Osteocyte (in vitro differentiated cells): ENCODE data around the gene CADPS. TPM values are rescaled to one million over a fixed set of nuclear protein-coding genes. Genes with fewer than 3 reads are reported as not detected.

Experiments
- DNase-seq: peaks from one replicate; pipeline ENCODE4 v3.0.0; 2021; ENCODE audit warnings: mixed read lengths; ENCODE audit not compliant: unreplicated experiment; ENCODE audit errors: extremely low spot score
- H3K27ac Mint-ChIP-seq: one replicate; pipeline ENCODE4 v1.8.0; 2021; ENCODE audit warnings: mild to moderate bottlenecking, mixed read lengths; ENCODE audit not compliant: unreplicated experiment
- H3K27me3 Mint-ChIP-seq: one replicate; pipeline ENCODE4 v1.8.0; 2021; ENCODE audit warnings: mixed read lengths; ENCODE audit not compliant: unreplicated experiment
- H3K36me3 Mint-ChIP-seq: one replicate; pipeline ENCODE4 v1.8.0; 2021; ENCODE audit warnings: mixed read lengths; ENCODE audit not compliant: unreplicated experiment
- H3K4me1 Mint-ChIP-seq: one replicate; pipeline ENCODE4 v1.8.0; 2021; ENCODE audit warnings: mixed read lengths; ENCODE audit not compliant: unreplicated experiment
- H3K4me3 Mint-ChIP-seq: one replicate; pipeline ENCODE4 v1.8.0; 2021; ENCODE audit warnings: mild to moderate bottlenecking, moderate library complexity, mixed read lengths; ENCODE audit not compliant: unreplicated experiment
- H3K9me3 Mint-ChIP-seq: one replicate; pipeline ENCODE4 v1.8.0; 2021; ENCODE audit warnings: mixed read lengths; ENCODE audit not compliant: unreplicated experiment
- CTCF ChIP-seq: fragments of 200-600 bp; sonication (generic); IDR thresholded peaks from 2 replicates; pipeline ENCODE4 v1.5.0; 2021; ENCODE audit warnings: antibody characterized with exemption, mild to moderate bottlenecking, moderate library complexity
- total RNA-seq: library from RNA; stranded (reverse); gene quantifications from 2 replicates; pipeline ENCODE4 v1.2.1, GENCODE V29; 2021

The CADPS gene
- total RNA-seq, 1 donor from 2014 or later = not detected

GRCh38 chr3:62824965-62825592 is 50.1 kb downstream of the CADPS start:
- no peak for DNase-seq
- no peaks in the 10 kb centered on the region for H3K36me3 Mint-ChIP-seq
- no peak overlapping the region for H3K4me3 Mint-ChIP-seq
- TF ChIP-seq CTCF = no peak
- H3K27me3 Mint-ChIP-seq = no peaks in the 10 kb centered on the region
- no peak overlapping the region for H3K27ac Mint-ChIP-seq
- no peaks in the 10 kb centered on the region for H3K9me3 Mint-ChIP-seq
- H3K4me1 Mint-ChIP-seq = no peaks in the 10 kb centered on the region

- Mint-ChIP-seq H3K27ac (no peak overlapping the region), H3K9me3 (no peaks in the 10 kb centered on the region), H3K27me3 (no peaks in the 10 kb centered on the region), H3K4me1 (no peaks in the 10 kb centered on the region), H3K4me3 (no peak overlapping the region), H3K36me3 (no peaks in the 10 kb centered on the region)
- no peak for DNase-seq
- TF ChIP-seq CTCF = no peak
Measured at GRCh38 chr3:62823461-62824050, 51.7 kb downstream of the CADPS start.

- H3K4me3 Mint-ChIP-seq = no peak overlapping the region
- TF ChIP-seq CTCF = no peak
- no peak overlapping the region for H3K27ac Mint-ChIP-seq
Measured at GRCh38 chr3:62822905-62823304, 52.3 kb downstream of the CADPS start.

GRCh38 chr3:62818347-62818746 is 56.9 kb downstream of the CADPS start:
- H3K27ac Mint-ChIP-seq = no peak overlapping the region
- peaks cover 4% of the 10 kb centered on the region for H3K4me1 Mint-ChIP-seq
- no peaks in the 10 kb centered on the region for H3K9me3 Mint-ChIP-seq
- DNase-seq = no peak
- H3K36me3 Mint-ChIP-seq = no peaks in the 10 kb centered on the region
- no peak for TF ChIP-seq CTCF
- H3K27me3 Mint-ChIP-seq = peaks cover 4% of the 10 kb centered on the region
- H3K4me3 Mint-ChIP-seq = no peak overlapping the region

More at GRCh38 chr3:62822905-62823304, 52.3 kb downstream of the CADPS start:
- H3K9me3 Mint-ChIP-seq = no peaks in the 10 kb centered on the region
- H3K36me3 Mint-ChIP-seq = no peaks in the 10 kb centered on the region
- no peaks in the 10 kb centered on the region for H3K4me1 Mint-ChIP-seq
- no peak for DNase-seq
- H3K27me3 Mint-ChIP-seq = no peaks in the 10 kb centered on the region

- no peak for TF ChIP-seq CTCF
- Mint-ChIP-seq H3K4me1 (peaks cover 4% of the 10 kb centered on the region), H3K9me3 (no peaks in the 10 kb centered on the region), H3K4me3 (no peak overlapping the region), H3K27me3 (peaks cover 4% of the 10 kb centered on the region), H3K27ac (no peak overlapping the region), H3K36me3 (no peaks in the 10 kb centered on the region)
- DNase-seq = no peak
Measured at GRCh38 chr3:62817678-62818077, 57.5 kb downstream of the CADPS start.
